GM12878 (cell line): ENCODE measurements around the gene SORCS1. TPM values are rescaled to one million over a fixed set of nuclear protein-coding genes. Genes with fewer than 3 reads are reported as not detected.

Source experiments
- ATAC-seq: fragments of 200-7000 bp; cut with Tn5 transposase; 3 replicates; pipeline ENCODE4 v1.9.1; 2020; ENCODE audit warnings: mild to moderate bottlenecking, moderate library complexity
- BruUV-seq: library from RNA; stranded (reverse); fragments of 400-500 nt; replicated peaks from 2 replicates; lab custom pipeline; 2021; lab: Mats Ljungman, UMichigan
- CTCF ChIA-PET: fragments of 300-600 bp; sonication (Branson Sonifier 250); formaldehyde crosslinking; extraction: SDS; loops from one replicate; lab custom pipeline; 2021; ENCODE audit warnings: inconsistent platforms; lab: Yijun Ruan, JAX
- POLR2A ChIA-PET: fragments of 350-600 bp; formaldehyde crosslinking; extraction: SDS; loops from one replicate; lab custom pipeline; 2021; ENCODE audit warnings: inconsistent platforms; lab: Charles Lee
- RAD21 ChIA-PET: fragments of 300-600 bp; sonication (Branson Sonifier 250); formaldehyde crosslinking; loops from one replicate; lab custom pipeline; 2023; ENCODE audit warnings: antibody characterized with exemption; ENCODE audit not compliant: unreplicated experiment; lab: Charles Lee
- SMC1A ChIA-PET: fragments of 300-600 bp; sonication (Branson Sonifier 250); formaldehyde crosslinking; loops from one replicate; lab custom pipeline; 2023; ENCODE audit not compliant: unreplicated experiment, uncharacterized antibody; lab: Charles Lee
- DNase-seq: peaks from one replicate; pipeline ENCODE4 v3.0.0-alpha.2; 2011; ENCODE audit warnings: low read depth, low spot score
- FAIRE-seq: peaks from 3 replicates; lab custom pipeline; 2011; peaks lifted over from hg19 to GRCh38; lab: Jason Lieb, UNC
- H2AFZ ChIP-seq: 2 replicates; pipeline ENCODE4 v1.6.0; 2011; ENCODE audit warnings: low read depth, low read length, control low read depth; ENCODE audit not compliant: control insufficient read depth
- H3K27ac ChIP-seq: 2 replicates; pipeline ENCODE4 v1.5.1; 2011; ENCODE audit warnings: control low read depth; ENCODE audit not compliant: control insufficient read depth, insufficient read depth
- H3K27me3 ChIP-seq, 2 experiments: replicated peaks in 1 of 2; 2 replicates each; pipeline versions ENCODE4 v1.6.0 to v1.6.1; 2011; ENCODE audit warnings: low read length in 1 of 2; ENCODE audit not compliant: control insufficient read depth in 2 of 2, insufficient read depth in 2 of 2
- H3K36me3 ChIP-seq, 2 experiments: 2 replicates each; pipeline ENCODE4 v1.5.1; 2011; ENCODE audit warnings: low read length in 1 of 2; ENCODE audit not compliant: control insufficient read depth in 2 of 2, insufficient read depth in 2 of 2
- H3K4me1 ChIP-seq: 2 replicates; pipeline ENCODE4 v1.6.1; 2011; ENCODE audit warnings: mild to moderate bottlenecking, low read length, moderate library complexity, mixed read lengths; ENCODE audit not compliant: control insufficient read depth, insufficient read depth
- H3K4me2 ChIP-seq: 2 replicates; pipeline ENCODE4 v1.6.0; 2011; ENCODE audit warnings: control low read depth; ENCODE audit not compliant: control insufficient read depth, insufficient read depth
- H3K4me3 ChIP-seq: fragments of 200-600 bp; sonication (generic); 2 replicates; pipeline ENCODE4 v1.5.1; 2016
- H3K79me2 ChIP-seq: 2 replicates; pipeline ENCODE4 v1.6.0; 2011; ENCODE audit warnings: low read length; ENCODE audit not compliant: control insufficient read depth, insufficient read depth
- H3K9ac ChIP-seq: 2 replicates; pipeline ENCODE4 v1.8.0; 2011; ENCODE audit warnings: low read length, control low read depth, mixed read lengths; ENCODE audit not compliant: control insufficient read depth, insufficient read depth
- H3K9me3 ChIP-seq: replicated peaks from 3 replicates; pipeline ENCODE4 v1.5.1; 2011; ENCODE audit warnings: mild to moderate bottlenecking, low read length; ENCODE audit not compliant: control insufficient read depth, insufficient read depth
- H4K20me1 ChIP-seq: 2 replicates; pipeline ENCODE4 v1.6.0; 2011; ENCODE audit not compliant: control insufficient read depth, insufficient read depth
- E2F8 ChIP-seq: fragments of 450-650 bp; IDR thresholded peaks from 2 replicates; pipeline ENCODE4 v1.6.1; 2018; ENCODE audit warnings: mild to moderate bottlenecking, low read depth, moderate library complexity; ENCODE audit not compliant: partially characterized antibody
- EGR1 ChIP-seq, 2 experiments: IDR thresholded peaks; 1 replicate in 1 of 2; 2 replicates in 1 of 2; pipeline ENCODE4 v1.6.1; 2011 to 2012; ENCODE audit warnings: low read depth in 2 of 2, low read length in 2 of 2, borderline replicate concordance in 1 of 2, mild to moderate bottlenecking in 1 of 2, moderate library complexity in 1 of 2
- GATAD2B ChIP-seq: fragments of 450-650 bp; conservative IDR thresholded peaks from 2 replicates; pipeline ENCODE4 v1.6.1; 2017; ENCODE audit warnings: low read depth, mild to moderate bottlenecking, moderate library complexity
- HCFC1 ChIP-seq: fragments of 150-350 bp; IDR thresholded peaks from 2 replicates; pipeline ENCODE4 v1.6.1; 2014; ENCODE audit warnings: low read length
- MAX ChIP-seq: IDR thresholded peaks from 2 replicates; pipeline ENCODE4 v1.6.1; 2012; ENCODE audit warnings: low read depth, low read length, improper control_type of control experiment
- SIN3A ChIP-seq: IDR thresholded peaks from 2 replicates; pipeline ENCODE4 v1.6.1; 2012; ENCODE audit warnings: low read depth, low read length, improper control_type of control experiment
- WGBS: methylation state at CpG from one replicate; pipeline ENCODE4 v1.1.6; 2016; ENCODE audit warnings: low lambda C conversion rate; ENCODE audit not compliant: insufficient replicate concordance, insufficient coverage; ENCODE audit errors: missing lambda C conversion rate; 5-methylcytosine and 5-hydroxymethylcytosine counted together
- in situ Hi-C: fragments of 300-500 bp; cut with MboI; formaldehyde crosslinking; loops from 9 replicates; pipeline ENCODE4 v1.14.3; 2018; ENCODE audit warnings: mixed read lengths
- intact Hi-C: fragments of 100-400 bp; cut with micrococcal nuclease; formaldehyde crosslinking; loops from one replicate; pipeline ENCODE4 v1.14.2; 2022; ENCODE audit not compliant: unreplicated experiment
- polyA plus RNA-seq, 11 experiments: library from polyadenylated mRNA; depleted of rRNA in 4 of 11; unstranded in 6 of 11; stranded (reverse) in 5 of 11; fragments of >200 nt; fragmentation: Nextera tagmentation in 4 of 11; fragmentation: Illumina TruSeq in 1 of 11; extraction: Ambion mirVana in 4 of 11; extraction: Trizol in 1 of 11; gene quantifications; 1 replicate in 1 of 11; 2 replicates in 10 of 11; pipeline versions ENCODE4 v1.2.1 to v1.2.3, GENCODE V29; 2011 to 2016; ENCODE audit warnings: inconsistent platforms in 2 of 11, missing spikeins in 2 of 11, low read depth in 1 of 11
- total RNA-seq, 4 experiments: library from RNA; depleted of rRNA in 3 of 4; stranded (reverse); fragments of >200 nt in 3 of 4; fragmentation: Illumina TruSeq in 1 of 4; extraction: Trizol in 1 of 4; gene quantifications; 2 replicates each; pipeline versions ENCODE4 v1.2.1 to v1.2.3, GENCODE V29; 2013 to 2021

The SORCS1 gene
- total and polyA plus RNA-seq, 10 of the 15 experiments (the other 5 are each of a cell fraction or from before 2014, with no cell fraction given), result 0.02 to 9.6 (median 0.06) TPM; not detected in 3

GRCh38 chr10:107159871-107160270 lies 4.6 kb downstream of the SORCS1 start:
- SMC1A ChIA-PET, result interaction anchor here (0.6 kb wide), 1 partner anchor 262 kb away, joined by 3 read pairs; no protein-coding TSS in a partner anchor
- Histone ChIP-seq H3K4me2 (no peak overlapping the region), H3K36me3 (no peaks in the 10 kb centered on the region), H3K79me2 (no peaks in the 10 kb centered on the region), H3K9me3 (no peaks in the 10 kb centered on the region), H3K4me3 (no peak overlapping the region), H3K4me1 (no peaks in the 10 kb centered on the region), H2AFZ (no peak overlapping the region), H3K9ac (no peak overlapping the region), H4K20me1 (no peaks in the 10 kb centered on the region), H3K27me3 (peaks cover 3% of the 10 kb centered on the region in 2 experiments; a peak in 2 of 4 replicates), H3K27ac (no peak overlapping the region)
- POLR2A ChIA-PET, result no interaction called here
- CTCF ChIA-PET, result no interaction called here
- DNase-seq, result no peak
- TF ChIP-seq EGR1 (IDR thresholded peaks at IDR 0.05; ENCODE audit: borderline replicate concordance in 1 of 2, low read depth in 2 of 2, low read length in 2 of 2) (no peak), GATAD2B (no peak), HCFC1 (no peak), MAX (no peak), E2F8 (no peak), SIN3A (no peak)
- intact Hi-C loops (no loop called here), in situ Hi-C loops (no loop called here)
- RAD21 ChIA-PET, result no interaction called here
- WGBS, result 11% methylated on average over 4 of the region's 4 CpGs
- BruUV-seq, result no TSS peak
- ATAC-seq, result no peak
- no peak for FAIRE-seq
